Anterior cingulate cortex (tissue), 58 donors: ENCODE results near the gene RBL2.
"Not testable (repeated sequence)": the region's sequence is repeated elsewhere in the genome, so short reads cannot be mapped to it uniquely, and the experiment has no call there.

Source experiments
- DNase-seq, 58 donors: peaks; one replicate each; lab custom pipeline; 2025; lab: John Stamatoyannopoulos, UW

The RBL2 gene

DNA sequence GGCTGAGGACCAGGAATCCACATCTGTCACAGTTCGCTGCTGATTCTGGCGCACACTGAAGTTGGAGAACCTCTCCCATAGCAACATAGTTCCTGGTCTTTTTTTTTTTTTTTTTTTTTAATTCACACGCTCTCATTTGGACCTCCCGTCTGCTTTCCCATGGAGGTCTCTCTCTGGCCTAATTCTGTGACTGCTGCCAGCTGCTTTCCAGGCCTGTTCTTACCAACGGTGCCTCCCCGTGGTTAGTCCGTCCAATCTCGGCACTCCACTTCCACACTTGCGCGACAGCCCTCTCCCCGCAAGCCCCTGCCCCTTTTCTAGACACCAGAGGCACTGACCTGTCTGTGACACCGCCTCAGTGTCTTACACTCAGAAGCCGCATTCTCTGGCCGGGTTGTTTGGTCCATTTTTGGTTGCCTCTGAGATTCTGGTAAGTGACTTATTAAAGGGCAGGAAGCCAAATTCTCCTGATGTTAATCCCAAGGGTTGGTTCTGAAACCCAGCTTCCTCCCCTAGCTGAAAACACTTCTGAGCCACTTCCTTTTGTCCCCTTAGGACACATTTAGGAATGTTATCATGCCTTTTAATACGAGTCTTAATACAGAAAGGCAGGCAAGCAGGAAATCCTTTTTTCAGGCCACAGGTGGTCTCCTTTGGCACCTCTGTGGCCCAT, 69.9 kb downstream of the RBL2 start:
- DNase-seq: peak in 45 of 58 donors; percentile 7 to 70 (median 43)

- peak in 2 of 58 donors; percentile 8 to 24 for DNase-seq
Measured at GRCh38 chr16:53504665-53505064, 70.4 kb downstream of the RBL2 start.

DNA sequence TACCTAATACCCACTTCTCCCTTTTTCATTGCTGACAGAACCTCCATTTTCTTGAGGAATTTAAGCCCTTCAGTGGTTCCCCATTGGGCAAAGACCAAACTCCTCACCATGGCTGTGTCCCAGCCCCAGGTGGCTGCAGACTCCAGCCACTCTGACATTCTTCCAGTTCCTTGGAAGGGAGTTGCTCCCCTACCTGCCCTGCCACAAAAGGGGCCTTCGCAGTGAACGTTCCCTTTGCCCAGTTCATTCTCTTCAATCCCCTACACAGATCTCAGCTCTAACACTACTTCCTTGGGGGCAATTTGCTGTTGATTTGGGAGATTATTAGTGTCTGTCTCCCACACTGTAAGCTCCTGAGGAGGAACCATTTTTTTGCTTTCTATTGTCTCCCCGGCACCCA, 72.0 kb downstream of the RBL2 start:
- DNase-seq: no peak

- no peak for DNase-seq
Measured at GRCh38 chr16:53507464-53508179, 73.4 kb downstream of the RBL2 start.

GRCh38 chr16:53509906-53510703, 75.8 kb downstream of the RBL2 start:
- peak in 52 of 58 donors; percentile 2 to 71 (median 29) for DNase-seq

DNA sequence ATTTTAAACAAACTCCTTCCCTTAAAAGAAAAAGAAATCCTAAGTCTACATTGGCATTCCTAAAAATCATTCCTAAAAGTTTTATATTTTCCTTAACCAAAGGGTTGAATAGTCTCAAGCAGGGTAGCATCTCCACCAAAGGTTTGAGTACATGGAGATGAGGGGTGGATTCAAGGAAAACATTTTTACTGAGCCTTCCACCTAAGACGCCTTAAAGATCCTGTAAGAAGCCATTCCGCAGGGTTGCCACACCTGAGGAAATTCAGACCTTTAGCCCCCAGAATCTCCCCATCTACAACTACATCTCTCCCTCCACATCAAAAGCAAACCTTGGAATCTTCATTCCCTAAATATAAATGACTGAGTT, 76.4 kb downstream of the RBL2 start:
- DNase-seq: no peak

DNA sequence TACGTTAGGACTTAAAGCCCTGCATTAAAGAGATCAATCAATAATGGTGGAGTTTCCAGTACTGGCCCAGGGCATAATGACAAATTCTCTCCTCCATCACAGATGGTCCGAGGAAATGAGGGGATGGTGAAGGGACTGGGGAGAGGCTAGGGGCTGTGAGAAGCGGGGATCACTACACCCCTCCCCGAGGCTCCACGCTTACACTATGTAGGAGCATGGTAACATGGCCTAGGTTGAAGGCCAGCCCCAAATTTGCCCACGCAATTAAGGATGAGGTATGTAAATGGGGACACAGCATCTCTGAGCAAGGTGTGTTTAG, 76.8 kb downstream of the RBL2 start:
- DNase-seq: no peak

DNA sequence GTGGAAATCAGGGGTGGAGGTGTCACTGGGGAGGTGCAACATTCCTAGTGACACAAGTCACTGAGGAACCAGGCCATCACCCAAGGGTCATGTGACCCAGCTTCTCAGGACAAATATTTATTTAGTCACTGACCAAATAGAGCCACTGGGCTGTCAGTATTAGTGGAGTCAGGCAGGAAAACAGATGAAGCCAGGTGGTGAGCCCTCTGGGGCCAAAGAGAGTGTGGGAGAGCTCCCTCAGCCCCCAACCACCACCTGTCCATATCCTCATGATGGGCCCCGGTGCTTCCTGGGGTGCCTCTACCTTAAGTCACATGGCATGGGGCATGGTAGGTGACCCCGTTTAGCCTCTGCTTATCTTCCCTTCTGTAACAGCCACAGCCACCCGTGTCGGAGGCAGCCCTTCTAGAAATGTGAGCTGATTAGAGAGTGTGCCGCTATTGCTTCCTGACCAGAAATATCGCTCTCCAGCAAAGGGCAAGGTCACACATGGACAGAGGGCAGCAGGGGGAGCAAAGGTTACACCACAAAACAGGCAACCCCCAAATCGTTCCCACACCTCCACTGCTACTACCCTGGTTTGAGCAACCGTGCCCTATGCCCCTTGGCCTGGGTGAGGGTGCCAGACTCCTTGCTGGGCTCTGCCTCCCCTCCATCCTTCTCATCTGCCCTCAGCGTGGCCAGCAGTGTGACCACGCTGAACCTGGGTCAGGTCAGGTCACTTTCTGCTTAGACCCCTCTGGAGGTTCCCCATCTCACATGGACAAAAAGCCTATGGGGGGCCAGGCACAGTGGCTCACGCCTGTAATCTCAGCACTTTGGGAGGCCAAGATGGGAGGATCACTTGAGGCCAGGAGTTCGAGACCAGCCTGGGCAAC, 77.4 kb downstream of the RBL2 start:
- DNase-seq: no peak

- DNase-seq: not testable (repeated sequence)
Measured at GRCh38 chr16:53512795-53513194, 78.5 kb downstream of the RBL2 start.

GRCh38 chr16:53515259-53515658, 81.0 kb downstream of the RBL2 start:
- DNase-seq: no peak

- DNase-seq: no peak
Measured at GRCh38 chr16:53515811-53516210, 81.5 kb downstream of the RBL2 start.

DNA sequence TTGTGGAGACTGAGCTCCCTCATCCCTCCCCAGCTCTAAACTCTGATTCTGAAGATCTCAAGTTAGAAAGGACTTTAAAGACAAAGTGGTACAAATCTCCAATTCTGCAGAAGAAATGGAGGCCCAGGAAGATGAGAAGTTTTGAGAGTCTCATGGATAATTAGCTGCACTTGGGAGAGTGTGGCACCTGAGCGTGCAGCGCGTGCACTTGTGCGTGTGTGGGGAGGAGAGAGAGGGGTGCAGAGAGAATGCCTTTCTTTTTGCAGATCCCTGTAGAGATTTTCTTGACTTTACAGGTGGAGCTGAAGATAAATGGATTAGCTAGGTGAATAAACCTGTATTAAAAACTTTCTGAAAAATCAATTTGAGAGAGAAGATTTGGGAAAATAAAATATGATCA, 83.6 kb downstream of the RBL2 start:
- no peak for DNase-seq

- DNase-seq: no peak
Measured at GRCh38 chr16:53518550-53519416, 84.5 kb downstream of the RBL2 start.

DNA sequence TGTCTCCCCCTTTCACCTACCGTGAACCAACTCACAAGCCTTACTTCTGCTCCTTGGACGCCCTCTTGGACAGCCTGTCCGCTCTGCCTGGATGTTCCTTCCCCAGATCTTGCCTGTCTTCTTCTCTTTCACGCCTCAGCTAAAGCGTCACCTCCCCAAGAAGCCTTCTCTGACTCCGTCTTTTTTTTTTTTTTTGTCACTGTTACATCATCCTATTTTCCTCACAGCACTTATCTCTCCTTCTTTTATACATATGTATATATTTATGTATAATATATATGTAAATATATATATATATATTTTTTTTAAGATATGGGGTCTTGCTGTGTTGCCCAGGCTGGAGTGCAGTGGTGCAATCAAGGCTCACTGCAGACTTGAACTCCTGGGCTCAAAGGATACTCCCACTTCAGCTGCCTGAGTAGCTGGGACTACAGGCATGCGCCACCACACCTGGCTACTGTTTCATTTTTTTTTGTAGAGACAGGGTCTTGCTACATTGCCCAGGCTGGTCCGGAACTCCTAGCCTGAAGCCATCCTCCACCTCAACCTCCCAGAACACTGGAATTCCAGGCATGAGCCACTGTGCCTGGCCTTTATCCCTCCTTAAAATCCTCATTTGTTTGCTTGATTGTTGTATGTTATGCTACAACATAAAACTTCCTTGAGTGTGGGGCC, 85.3 kb downstream of the RBL2 start:
- DNase-seq: no peak

DNA sequence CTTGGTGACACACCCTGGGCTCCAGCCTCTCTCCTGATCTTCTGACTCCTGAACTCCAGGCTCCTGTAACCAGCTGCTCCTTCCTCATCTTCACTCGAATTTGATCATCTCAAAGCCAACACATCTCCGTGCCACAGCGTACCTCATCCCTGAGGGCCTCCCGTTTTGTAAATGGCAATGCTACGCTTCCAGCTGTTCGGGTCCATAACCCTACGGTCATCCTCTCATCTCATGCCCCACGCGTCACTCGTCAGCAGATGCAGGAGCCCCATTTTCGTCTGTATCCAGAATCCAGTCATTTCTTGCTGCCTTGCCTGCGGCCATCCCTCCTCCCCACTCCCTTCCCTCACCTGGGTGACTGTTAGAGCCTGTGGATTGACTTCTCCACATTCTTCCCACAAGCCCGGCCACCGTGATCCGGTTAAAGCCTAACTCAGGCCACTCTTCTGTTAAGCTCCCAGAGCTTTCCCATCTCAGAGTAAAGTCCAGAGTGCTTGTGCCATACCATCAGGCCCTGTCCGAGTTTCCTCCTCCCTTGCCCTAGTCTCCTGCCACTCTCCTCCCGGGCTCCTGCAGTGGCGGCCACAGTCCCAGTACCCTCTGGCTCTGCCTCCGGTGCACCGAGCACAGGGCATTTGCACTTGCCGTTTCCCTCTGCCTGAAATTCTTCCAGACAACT, 89.0 kb downstream of the RBL2 start:
- DNase-seq: no peak

- DNase-seq: no peak
Measured at GRCh38 chr16:53523971-53524548, 89.8 kb downstream of the RBL2 start.

DNA sequence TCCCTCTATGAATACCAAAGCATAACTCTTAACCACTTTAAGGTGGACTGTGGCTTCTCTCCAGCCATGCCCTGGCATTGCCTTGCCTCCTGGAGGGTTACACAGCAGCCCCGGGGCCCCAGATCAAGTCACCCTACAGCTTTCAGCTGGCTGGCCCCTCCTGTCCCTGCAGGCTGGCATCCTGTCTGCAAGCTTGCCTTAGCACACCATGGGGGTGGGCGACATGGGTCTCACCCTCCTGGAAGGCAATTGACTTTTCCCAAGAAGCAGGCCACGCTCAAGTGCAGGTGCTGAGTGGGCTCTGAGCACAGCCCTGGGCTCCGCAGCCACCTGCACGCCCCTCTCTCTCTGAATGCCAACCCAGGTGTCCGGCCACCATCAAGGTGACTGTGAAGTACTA, 94.5 kb downstream of the RBL2 start:
- no peak for DNase-seq

DNA sequence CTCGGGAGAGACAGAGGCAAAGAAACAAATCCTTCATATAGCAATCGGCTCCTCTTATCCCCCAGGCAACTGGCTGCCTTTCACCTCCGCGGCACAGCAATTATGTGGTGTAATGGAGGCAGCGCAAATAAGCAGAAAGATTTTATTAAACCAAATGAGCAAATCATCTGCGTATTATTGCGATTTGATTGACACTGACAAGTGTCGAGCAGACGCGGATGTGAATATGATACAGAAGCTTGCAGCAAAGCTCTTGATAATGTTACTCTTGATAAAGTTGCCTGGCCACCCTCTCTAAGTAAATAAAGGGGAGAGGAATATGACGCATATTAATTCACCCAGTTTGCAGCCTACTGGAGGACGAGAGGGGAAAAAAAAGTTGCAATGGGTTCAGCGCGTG, 95.2 kb downstream of the RBL2 start:
- DNase-seq: no peak
